RPMI7951 (cell line): Measurements from ENCODE around the gene CHRM4. TPM values are rescaled to one million over a fixed set of nuclear protein-coding genes. Genes with fewer than 3 reads are reported as not detected.
A peak's percentile ranks its signal among the peaks of the same experiment; 100 is the strongest.

Source experiments
- DNase-seq: peaks from one replicate; pipeline ENCODE4 v3.0.0-alpha.2; 2012; ENCODE audit warnings: low read depth
- total RNA-seq: library from RNA; depleted of rRNA; stranded (reverse); fragments of >200 nt; shearing (Covaris generic); gene quantifications from 2 replicates; pipeline ENCODE4 v1.2.3, GENCODE V29; 2014; rRNA removed

Gene CHRM4
- total RNA-seq, 1 experiment from 2014 or later: not detected

GRCh38 chr11:46347637-46348311, 43.8 kb downstream of the CHRM4 start:
- no peak for DNase-seq

- DNase-seq: peak; percentile 74
Measured at GRCh38 chr11:46346886-46347636, 44.5 kb downstream of the CHRM4 start, which contains the start of gene DGKZ. Gene DGKZ (plus strand): TSS chr11:46347463. CDS start chr11:46347660, 197 bp downstream.

- no peak for DNase-seq
Measured at GRCh38 chr11:46345881-46346484, 45.6 kb downstream of the CHRM4 start.

GRCh38 chr11:46345131-46345597, 46.4 kb downstream of the CHRM4 start:
- DNase-seq: no peak

- no peak for DNase-seq
Measured at GRCh38 chr11:46343520-46343919, 48.1 kb downstream of the CHRM4 start.

- DNase-seq: no peak
Measured at GRCh38 chr11:46342239-46342638, 49.3 kb downstream of the CHRM4 start.

GRCh38 chr11:46341454-46341853, 50.1 kb downstream of the CHRM4 start:
- DNase-seq: no peak

GRCh38 chr11:46339816-46340215, 51.8 kb downstream of the CHRM4 start:
- DNase-seq: no peak

- DNase-seq: peak; percentile 39
Measured at GRCh38 chr11:46338988-46339666, 52.4 kb downstream of the CHRM4 start.

GRCh38 chr11:46338636-46338987, 53.0 kb downstream of the CHRM4 start:
- no peak for DNase-seq

- DNase-seq: no peak
Measured at GRCh38 chr11:46337626-46338345, 53.8 kb downstream of the CHRM4 start.

- peak; percentile 77 for DNase-seq
Measured at GRCh38 chr11:46336563-46337180, 54.9 kb downstream of the CHRM4 start.

- no peak for DNase-seq
Measured at GRCh38 chr11:46335890-46336562, 55.5 kb downstream of the CHRM4 start.

- DNase-seq: no peak
Measured at GRCh38 chr11:46335271-46335670, 56.3 kb downstream of the CHRM4 start.

GRCh38 chr11:46334211-46334610, 57.4 kb downstream of the CHRM4 start:
- no peak for DNase-seq

Other genes starting within 250 kb of the CHRM4 start
- 11.1 and 11.3 TPM in 2 replicates for gene CREB3L1, start 114.1 kb downstream of the CHRM4 start, total RNA-seq
- 21.3 and 22.0 TPM in 2 replicates for gene DGKZ, start 44.3 kb downstream of the CHRM4 start, total RNA-seq
- gene MDK, start 10.1 kb downstream of the CHRM4 start, total RNA-seq: 15.8 and 19.9 TPM in 2 replicates
- 10.3 and 10.7 TPM in 2 replicates for gene AMBRA1, start 202.2 kb upstream of the CHRM4 start, total RNA-seq
- 3.7 and 4.2 TPM in 2 replicates for gene HARBI1, start 225.5 kb upstream of the CHRM4 start, total RNA-seq
- 32.5 and 43.3 TPM in 2 replicates for gene ATG13, start 225.8 kb upstream of the CHRM4 start, total RNA-seq